GM21717 (cell line): Measurements from ENCODE around the gene TAS1R2.
"Not testable (repeated sequence)": the region's sequence is repeated elsewhere in the genome, so short reads cannot be mapped to it uniquely, and the experiment has no call there.

ENCODE experiments used
- ATAC-seq: cut with Tn5 transposase; IDR thresholded peaks from one replicate; pipeline ENCODE4 v1.9.1; 2021; ENCODE audit warnings: mild to moderate bottlenecking, moderate library complexity; ENCODE audit not compliant: unreplicated experiment

Gene TAS1R2

GRCh38 chr1:18859560-18859959 lies at the start of gene TAS1R2:
TSS of gene TAS1R2 (minus strand) at chr1:18859660. CDS start at chr1:18859660, 0 bp downstream.
- ATAC-seq, result no peak

- ATAC-seq, result no peak
These were observed 48.7 kb upstream of the TAS1R2 start for GRCh38 chr1:18907917-18908845.

DNA sequence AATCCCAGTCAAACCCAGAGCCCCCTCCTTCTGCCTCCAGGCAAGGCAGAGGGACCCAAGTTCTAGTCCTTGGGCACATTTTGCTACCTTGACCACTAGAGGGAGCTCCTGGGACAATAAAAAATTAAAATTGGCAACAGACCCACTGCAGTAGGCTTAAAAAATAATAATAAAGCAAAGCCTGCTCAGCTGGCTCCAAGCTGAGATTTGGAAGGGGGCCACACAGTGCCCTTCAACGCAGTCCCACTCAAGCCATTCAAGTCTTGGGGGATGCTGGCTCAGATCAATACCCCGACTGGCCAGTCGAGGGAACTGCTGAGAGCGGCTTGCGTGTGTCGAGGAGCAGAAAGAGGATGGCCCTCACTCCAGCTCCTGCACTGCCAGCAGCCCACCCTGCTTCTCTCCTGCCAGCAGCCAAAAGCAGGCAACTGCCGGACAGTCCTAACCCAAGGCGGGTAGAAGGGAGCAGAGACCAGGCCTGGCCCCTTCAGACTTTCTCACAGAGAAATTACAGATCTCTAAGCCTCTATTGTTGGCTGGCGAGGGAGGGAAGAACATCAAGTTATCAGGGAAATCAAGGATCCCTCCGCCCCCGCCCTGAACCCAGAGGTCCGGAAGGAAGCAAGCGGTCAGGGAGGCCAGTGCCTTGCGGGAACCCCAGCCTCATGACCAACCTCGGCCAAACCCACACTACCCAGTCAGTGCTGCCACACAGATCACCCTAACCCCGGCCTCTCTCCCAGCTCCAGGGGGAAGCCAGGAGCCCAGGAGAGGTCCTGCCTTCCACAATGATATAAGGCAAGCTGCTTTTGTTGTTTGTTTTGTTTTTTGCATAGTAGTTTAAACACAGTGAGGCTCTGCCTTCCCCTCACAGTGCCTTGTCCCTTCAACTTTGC lies 47.8 kb upstream of the TAS1R2 start:
- no peak for ATAC-seq

GRCh38 chr1:18903291-18903756 lies 43.9 kb upstream of the TAS1R2 start:
- no peak for ATAC-seq

- ATAC-seq, result peak; percentile 93
These were observed 43.2 kb upstream of the TAS1R2 start, which contains the start of gene ALDH4A1 for GRCh38 chr1:18902523-18903290. TSS of gene ALDH4A1 (minus strand) at chr1:18902555. CDS start at chr1:18902523, 32 bp downstream.

- no peak for ATAC-seq
These were observed 42.6 kb upstream of the TAS1R2 start for GRCh38 chr1:18901952-18902522.

DNA sequence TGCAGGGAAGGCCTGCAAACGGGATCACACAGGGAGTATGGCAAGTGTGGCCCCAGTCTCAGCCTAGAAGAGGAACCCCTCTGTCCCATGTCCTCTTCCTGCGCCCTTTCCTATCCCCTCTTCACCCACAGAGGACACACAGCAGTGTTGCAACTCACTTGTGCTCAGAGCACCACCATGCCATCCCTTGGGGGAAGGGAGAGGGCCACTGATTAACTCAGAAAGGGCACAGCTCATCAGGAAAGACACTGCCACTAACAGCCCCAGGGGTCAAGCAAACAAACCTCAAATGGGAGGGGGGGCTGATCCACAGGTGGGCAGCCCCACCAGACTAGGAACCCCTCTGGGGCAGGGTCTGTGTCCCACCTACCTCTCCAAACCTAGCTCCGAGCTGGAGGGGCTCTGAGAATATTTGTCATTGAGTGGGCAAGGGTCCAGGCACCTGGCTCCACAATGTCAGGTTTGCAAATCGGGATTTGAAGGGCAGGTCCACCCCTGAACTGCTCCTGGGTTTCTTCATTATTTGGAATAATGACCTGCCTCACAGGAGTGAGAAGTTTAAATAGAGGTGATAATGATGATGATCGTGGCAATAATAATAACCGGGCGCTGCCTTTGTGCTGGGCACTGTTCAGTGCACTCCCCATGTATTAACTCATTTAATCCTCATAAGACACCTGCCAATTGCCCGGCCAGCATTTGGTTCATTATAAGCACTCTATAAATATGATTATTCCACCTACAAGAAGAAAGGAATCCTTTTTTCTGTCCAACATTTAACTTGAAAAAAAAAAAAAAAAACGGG lies 41.9 kb upstream of the TAS1R2 start:
- ATAC-seq, result no peak

DNA sequence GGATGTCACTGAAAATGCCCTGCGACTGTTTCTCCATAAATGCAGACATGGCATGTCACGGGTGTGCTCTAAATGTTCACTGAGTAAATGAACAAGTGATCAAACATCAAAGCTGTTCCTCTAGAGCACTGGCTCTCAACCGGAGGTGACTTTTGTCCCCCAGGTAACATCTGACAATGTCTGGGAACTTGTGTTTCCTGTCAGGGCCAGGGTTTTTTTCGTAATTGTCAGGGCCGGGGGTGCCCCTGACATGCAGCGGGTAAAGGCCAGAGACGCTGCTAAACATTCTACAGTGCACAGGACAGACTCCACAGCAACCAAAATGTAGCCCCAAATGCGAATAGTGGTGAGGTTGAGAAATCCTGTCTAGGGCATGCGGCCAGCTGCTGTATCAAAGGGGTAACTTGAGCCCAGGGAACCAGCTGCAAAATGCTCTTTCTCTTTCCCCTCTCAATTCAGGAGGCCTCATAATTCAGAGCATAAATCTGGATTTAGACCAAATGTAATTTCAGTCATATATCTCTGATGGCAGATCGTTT lies 40.9 kb upstream of the TAS1R2 start:
- no peak for ATAC-seq

- no peak for ATAC-seq
These were observed 40.0 kb upstream of the TAS1R2 start for GRCh38 chr1:18899363-18900049.

GRCh38 chr1:18898567-18898966 lies 39.1 kb upstream of the TAS1R2 start:
- ATAC-seq, result no peak

- no peak for ATAC-seq
These were observed 35.9 kb upstream of the TAS1R2 start for GRCh38 chr1:18895317-18895716.

GRCh38 chr1:18893120-18893519 lies 33.7 kb upstream of the TAS1R2 start:
- no peak for ATAC-seq

DNA sequence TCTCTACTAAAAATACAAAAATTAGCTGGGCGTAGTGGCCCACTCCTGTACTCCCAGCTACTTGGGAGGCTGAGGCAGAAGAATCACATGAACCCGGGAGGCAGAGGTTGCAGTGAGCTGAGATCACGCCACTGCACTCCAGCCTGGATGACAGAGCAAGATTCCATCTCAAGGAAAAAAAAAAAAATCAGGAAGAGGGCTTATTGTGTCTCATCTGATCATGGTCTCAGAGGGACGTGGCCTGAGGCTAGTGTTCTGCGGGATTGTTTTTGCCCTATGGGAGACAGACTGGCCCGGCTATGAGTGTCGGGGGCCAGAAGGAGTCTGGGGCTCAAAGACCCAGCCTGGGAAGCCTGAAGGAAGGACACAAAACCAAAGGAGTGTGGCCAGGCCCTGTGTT lies 32.4 kb upstream of the TAS1R2 start:
- not testable (repeated sequence) for ATAC-seq

GRCh38 chr1:18891426-18891780 lies 31.9 kb upstream of the TAS1R2 start:
- ATAC-seq, result no peak

DNA sequence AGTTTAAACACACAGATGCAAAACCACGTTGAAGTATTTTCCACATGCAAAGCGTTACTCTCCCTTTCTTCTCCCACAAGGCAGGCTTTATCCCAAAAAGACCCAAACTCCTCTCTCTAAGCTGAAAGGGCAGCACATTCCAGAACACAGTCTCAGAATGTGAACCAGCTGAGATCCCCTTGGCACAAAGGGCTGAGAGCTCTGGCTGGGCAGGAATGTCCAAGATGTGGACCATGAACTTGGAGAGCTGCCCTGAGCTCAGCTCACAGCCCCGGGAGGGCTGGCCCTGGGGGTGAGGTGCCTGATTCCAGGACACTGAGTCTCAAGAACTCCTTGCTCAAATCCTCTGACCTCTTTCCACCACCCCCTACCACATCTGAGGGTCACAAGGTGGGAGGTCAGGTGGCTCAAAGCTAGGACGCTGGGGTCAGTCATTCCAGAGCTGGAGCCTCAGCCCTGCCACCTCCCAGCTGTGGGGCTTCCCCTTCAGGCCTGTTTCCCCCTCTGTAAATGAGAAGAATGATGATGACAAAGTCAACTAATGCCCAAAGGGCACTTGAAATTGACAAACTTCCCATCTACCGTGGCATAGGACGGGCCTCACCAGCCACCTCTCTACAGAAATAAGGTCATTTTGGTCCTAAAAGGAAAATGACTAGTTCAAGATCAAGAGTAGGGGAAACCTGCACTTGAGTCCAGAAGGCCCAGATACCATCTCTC lies 31.4 kb upstream of the TAS1R2 start:
- ATAC-seq, result no peak

GRCh38 chr1:18886003-18886335 lies 26.5 kb upstream of the TAS1R2 start:
- ATAC-seq, result no peak

DNA sequence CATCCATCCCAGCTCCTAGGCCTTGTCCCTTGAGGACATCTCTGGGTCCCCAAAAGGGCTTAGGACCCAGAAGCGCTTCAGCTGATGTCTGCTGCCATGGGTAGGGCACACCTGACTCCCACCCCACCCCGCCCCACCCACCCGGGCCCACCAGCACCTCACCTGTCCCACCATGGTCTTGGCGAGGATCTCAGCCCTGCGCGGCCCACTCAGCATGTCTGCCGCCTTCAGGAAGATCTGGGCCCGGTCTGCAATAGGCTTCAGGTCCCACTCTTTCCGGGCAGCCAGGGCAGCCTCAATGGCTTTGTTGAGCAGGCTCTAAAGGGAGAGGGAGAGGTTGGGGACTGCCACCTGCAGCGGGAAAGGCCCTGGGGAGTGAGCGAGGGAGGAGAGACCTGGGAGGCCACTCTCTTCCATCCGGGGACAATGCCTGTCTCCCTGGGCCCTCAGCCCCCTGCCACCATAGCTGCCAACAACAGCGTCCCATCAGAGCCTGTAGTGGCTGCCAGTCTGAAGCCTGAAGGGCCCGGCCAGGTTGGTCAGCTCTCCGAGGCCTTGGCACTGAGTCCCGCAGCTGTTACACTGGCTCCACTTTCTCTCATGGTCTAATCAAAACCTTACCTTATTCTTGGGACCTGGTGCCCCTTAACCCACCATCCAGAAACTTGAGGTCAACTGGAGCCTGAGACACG lies 26.0 kb upstream of the TAS1R2 start:
- ATAC-seq, result no peak

- ATAC-seq, result no peak
These were observed 25.3 kb upstream of the TAS1R2 start for GRCh38 chr1:18884727-18885126.
